Measurements from ENCODE around the gene KCNA10. TPM values are rescaled to one million over a fixed set of nuclear protein-coding genes. Genes with fewer than 3 reads are reported as not detected.

KCNA10 gene
- total RNA-seq, 6 experiments from 2014 or later = not detected

GRCh38 chr1:110561596-110561995, 42.6 kb upstream of the KCNA10 start:
- H3K4me3 ChIP-seq = no peak overlapping the region
- H3K36me3 ChIP-seq = no peaks in the 10 kb centered on the region
- intact Hi-C loops (cut with DNase I) = no loop called here
- WGBS (ENCODE audit: insufficient coverage, low coverage, low lambda C conversion rate, missing lambda C conversion rate) = no CpG with 5 or more reads among the region's 7 CpGs
- H3K9me3 ChIP-seq = no peaks in the 10 kb centered on the region
- H3K4me1 ChIP-seq = no peaks in the 10 kb centered on the region
- no peak for DNase-seq
- ATAC-seq = no peak
- H3K27me3 ChIP-seq = no peaks in the 10 kb centered on the region
- no peak for TF ChIP-seq POLR2A (IDR thresholded peaks at IDR 0.05)
- TF ChIP-seq CTCF (IDR thresholded peaks at IDR 0.05) = no peak
- H3K27ac ChIP-seq = no peak overlapping the region

- Histone ChIP-seq H3K4me1 (no peaks in the 10 kb centered on the region), H3K4me3 (no peak overlapping the region), H3K9me3 (no peaks in the 10 kb centered on the region), H3K36me3 (no peaks in the 10 kb centered on the region), H3K27ac (no peak overlapping the region), H3K27me3 (peaks cover 0 to 4% of the 10 kb centered on the region in 2 donors)
- intact Hi-C loops (cut with DNase I) = loop anchor here in 1 of 2 donors (10.0 kb wide), 1 partner anchor 226 kb away; no protein-coding TSS in a partner anchor
- 11% methylated on average over 1 of the region's 4 CpGs for WGBS (ENCODE audit: insufficient coverage, low coverage, low lambda C conversion rate, missing lambda C conversion rate)
- no peak for ATAC-seq
- no peak for TF ChIP-seq CTCF (IDR thresholded peaks at IDR 0.05)
- TF ChIP-seq POLR2A (IDR thresholded peaks at IDR 0.05) = no peak
- DNase-seq = no peak
Measured at GRCh38 chr1:110559157-110559556, 40.2 kb upstream of the KCNA10 start.

- 17% methylated on average over 2 of the region's 3 CpGs for WGBS (ENCODE audit: insufficient coverage, low coverage, low lambda C conversion rate, missing lambda C conversion rate)
- intact Hi-C loops (cut with DNase I) = loop anchor here in 1 of 2 donors (10.0 kb wide), 1 partner anchor 227 kb away; no protein-coding TSS in a partner anchor
- peaks cover 0 to 4% of the 10 kb centered on the region in 2 donors for H3K27me3 ChIP-seq
- H3K9me3 ChIP-seq = no peaks in the 10 kb centered on the region
- H3K27ac ChIP-seq = no peak overlapping the region
- DNase-seq = no peak
- ATAC-seq = no peak
- TF ChIP-seq CTCF (IDR thresholded peaks at IDR 0.05) = no peak
- no peak for TF ChIP-seq POLR2A (IDR thresholded peaks at IDR 0.05)
- no peak overlapping the region for H3K4me3 ChIP-seq
- H3K36me3 ChIP-seq = no peaks in the 10 kb centered on the region
- no peaks in the 10 kb centered on the region for H3K4me1 ChIP-seq
Measured at GRCh38 chr1:110557481-110557880, 38.5 kb upstream of the KCNA10 start.

GRCh38 chr1:110556471-110556807, 37.5 kb upstream of the KCNA10 start:
- no peaks in the 10 kb centered on the region for H3K9me3 ChIP-seq
- no peaks in the 10 kb centered on the region for H3K4me1 ChIP-seq
- no peak for TF ChIP-seq CTCF (IDR thresholded peaks at IDR 0.05)
- TF ChIP-seq POLR2A (IDR thresholded peaks at IDR 0.05) = no peak
- DNase-seq (no peak), ATAC-seq (no peak)
- peaks cover 0 to 4% of the 10 kb centered on the region in 2 donors for H3K27me3 ChIP-seq
- H3K36me3 ChIP-seq = no peaks in the 10 kb centered on the region
- no peak overlapping the region for H3K27ac ChIP-seq
- intact Hi-C loops (cut with DNase I) = loop anchor here in 1 of 2 donors (10.0 kb wide), 1 partner anchor 228 kb away; no protein-coding TSS in a partner anchor
- WGBS (ENCODE audit: insufficient coverage, low coverage, low lambda C conversion rate, missing lambda C conversion rate) = 73% methylated on average over 2 of the region's 5 CpGs
- H3K4me3 ChIP-seq = no peak overlapping the region

Measured in right lobe of liver (tissue), 6 donors.